Putamen (tissue), 1 donor: ENCODE results near the gene MTCL1.
A peak's percentile ranks its signal among the peaks of the same experiment; 100 is the strongest.

ENCODE experiments used
- DNase-seq: peaks from one replicate; pipeline ENCODE4 v3.0.0-alpha.2; 2016; ENCODE audit warnings: low spot score

MTCL1 gene

GRCh38 chr18:8794156-8794933 is 89.0 kb downstream of the MTCL1 start:
- DNase-seq, result no peak

GRCh38 chr18:8794934-8795280 is 89.6 kb downstream of the MTCL1 start:
- DNase-seq, result no peak

- DNase-seq, result no peak
Measured at GRCh38 chr18:8795586-8796325, 90.4 kb downstream of the MTCL1 start.

GRCh38 chr18:8797206-8797605 is 91.8 kb downstream of the MTCL1 start:
- DNase-seq, result peak; percentile 62

GRCh38 chr18:8799001-8799400 is 93.6 kb downstream of the MTCL1 start:
- DNase-seq, result no peak

GRCh38 chr18:8799596-8800441 is 94.5 kb downstream of the MTCL1 start:
- DNase-seq, result no peak

- DNase-seq, result no peak
Measured at GRCh38 chr18:8800445-8800844, 95.1 kb downstream of the MTCL1 start.

- DNase-seq, result no peak
Measured at GRCh38 chr18:8800876-8801262, 95.5 kb downstream of the MTCL1 start.

GRCh38 chr18:8801263-8801901 is 96.0 kb downstream of the MTCL1 start:
- no peak for DNase-seq

GRCh38 chr18:8802017-8802672 is 96.8 kb downstream of the MTCL1 start:
- DNase-seq, result no peak

GRCh38 chr18:8803063-8803795 is 97.9 kb downstream of the MTCL1 start:
- no peak for DNase-seq

- DNase-seq, result no peak
Measured at GRCh38 chr18:8803957-8804356, 98.6 kb downstream of the MTCL1 start.

- DNase-seq, result no peak
Measured at GRCh38 chr18:8805552-8805951, 100.2 kb downstream of the MTCL1 start.

- no peak for DNase-seq
Measured at GRCh38 chr18:8806100-8806797, 100.9 kb downstream of the MTCL1 start.

GRCh38 chr18:8806798-8807487 is 101.6 kb downstream of the MTCL1 start:
- DNase-seq, result no peak

GRCh38 chr18:8807488-8807805 is 102.1 kb downstream of the MTCL1 start:
- no peak for DNase-seq

GRCh38 chr18:8808001-8808400 is 102.6 kb downstream of the MTCL1 start:
- no peak for DNase-seq

- no peak for DNase-seq
Measured at GRCh38 chr18:8809514-8809913, 104.2 kb downstream of the MTCL1 start.

GRCh38 chr18:8810157-8810556 is 104.8 kb downstream of the MTCL1 start:
- DNase-seq, result no peak

- no peak for DNase-seq
Measured at GRCh38 chr18:8811115-8811514, 105.8 kb downstream of the MTCL1 start.
